Measurements from ENCODE around the gene FBXO48. TPM values are rescaled to one million over a fixed set of nuclear protein-coding genes. Genes with fewer than 3 reads are reported as not detected.

FBXO48 gene
- total RNA-seq, 2 donors from 2014 or later, result 0.41 to 0.56 TPM

- H3K27me3 ChIP-seq (replicated peaks; ENCODE audit: insufficient read depth), result no peaks in the 10 kb centered on the region
- H3K4me3 ChIP-seq, result no peak overlapping the region
- peaks cover 9 to 32% of the 10 kb centered on the region in 2 donors for H3K4me1 ChIP-seq (ENCODE audit: control insufficient read depth in 1 of 2, low read depth in 2 of 2)
- H3K9me3 ChIP-seq, result no peaks in the 10 kb centered on the region
- H3K27ac ChIP-seq, result peak overlapping the region in 1 of 2 donors; percentile 17
- no peaks in the 10 kb centered on the region for H3K36me3 ChIP-seq
- TF ChIP-seq CTCF (IDR thresholded peaks at IDR 0.05), result no peak
- ATAC-seq (ENCODE audit: insufficient number of reproducible peaks, low FRiP score, low read depth), result no peak
- no peak for DNase-seq (ENCODE audit: low spot score)
Measured at GRCh38 chr2:68431316-68431972, 35.6 kb downstream of the FBXO48 start.

DNA sequence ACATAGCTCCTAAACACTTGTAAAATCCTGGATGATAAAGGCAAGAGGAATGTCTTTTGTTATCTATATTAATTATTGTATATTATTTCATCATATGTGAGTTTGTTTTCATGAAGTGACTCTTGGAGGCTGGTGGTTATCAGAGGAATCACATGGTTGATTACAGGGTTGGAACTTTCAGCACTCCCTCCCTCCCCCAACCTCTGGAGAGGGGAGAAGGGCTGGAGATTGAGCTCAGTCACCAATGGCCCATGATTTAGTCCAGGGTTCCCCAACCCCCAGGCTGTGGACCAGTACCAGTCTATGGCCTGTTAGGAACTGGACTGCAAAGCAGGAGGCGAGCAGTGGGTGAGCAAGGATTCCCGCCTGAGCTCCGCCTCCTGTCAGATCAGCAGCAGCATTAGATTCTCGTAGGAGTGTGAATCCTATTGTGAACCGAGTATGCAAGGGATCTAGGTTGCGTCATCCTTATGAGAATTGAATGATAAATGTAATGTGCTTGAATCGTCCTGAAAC is 37.7 kb downstream of the FBXO48 start:
- H3K4me1 ChIP-seq (ENCODE audit: control insufficient read depth in 1 of 2, low read depth in 2 of 2), result peaks cover 0 to 14% of the 10 kb centered on the region in 2 donors
- H3K9me3 ChIP-seq, result no peaks in the 10 kb centered on the region
- no peak for TF ChIP-seq CTCF (IDR thresholded peaks at IDR 0.05)
- H3K4me3 ChIP-seq, result no peak overlapping the region
- no peaks in the 10 kb centered on the region for H3K36me3 ChIP-seq
- ATAC-seq (ENCODE audit: insufficient number of reproducible peaks, low FRiP score, low read depth) (no peak), DNase-seq (ENCODE audit: low spot score) (no peak)
- no peaks in the 10 kb centered on the region for H3K27me3 ChIP-seq (replicated peaks; ENCODE audit: insufficient read depth)
- no peak overlapping the region for H3K27ac ChIP-seq

DNA sequence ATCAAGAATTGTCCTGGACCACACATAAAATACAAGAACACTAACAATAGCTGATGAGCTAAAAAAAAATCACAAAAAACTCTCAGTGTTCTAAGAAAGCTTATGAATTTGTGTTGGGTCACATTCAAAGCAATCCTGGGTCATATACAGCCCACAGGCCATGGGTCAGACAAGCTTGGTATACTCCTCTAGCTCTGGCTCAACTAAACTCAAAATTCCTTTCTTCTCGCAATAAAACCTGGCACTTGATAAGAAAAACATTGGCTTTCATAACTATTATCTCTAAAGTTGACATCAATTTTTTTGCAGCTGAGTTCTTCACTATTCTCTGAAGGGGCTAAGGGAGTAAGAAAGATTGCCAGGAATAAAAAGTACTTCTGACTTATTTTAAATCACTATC is 38.3 kb downstream of the FBXO48 start:
- H3K36me3 ChIP-seq, result no peaks in the 10 kb centered on the region
- DNase-seq (ENCODE audit: low spot score), result no peak
- H3K9me3 ChIP-seq, result no peaks in the 10 kb centered on the region
- no peaks in the 10 kb centered on the region for H3K27me3 ChIP-seq (replicated peaks; ENCODE audit: insufficient read depth)
- H3K27ac ChIP-seq, result no peak overlapping the region
- H3K4me1 ChIP-seq (ENCODE audit: control insufficient read depth in 1 of 2, low read depth in 2 of 2), result peaks cover 0 to 14% of the 10 kb centered on the region in 2 donors
- ATAC-seq (ENCODE audit: insufficient number of reproducible peaks, low FRiP score, low read depth), result no peak
- no peak for TF ChIP-seq CTCF (IDR thresholded peaks at IDR 0.05)
- no peak overlapping the region for H3K4me3 ChIP-seq

GRCh38 chr2:68428126-68428525 is 39.0 kb downstream of the FBXO48 start:
- H3K9me3 ChIP-seq, result no peaks in the 10 kb centered on the region
- H3K27me3 ChIP-seq (replicated peaks; ENCODE audit: insufficient read depth), result no peaks in the 10 kb centered on the region
- no peak for DNase-seq (ENCODE audit: low spot score)
- no peaks in the 10 kb centered on the region for H3K36me3 ChIP-seq
- no peak overlapping the region for H3K27ac ChIP-seq
- peaks cover 0 to 14% of the 10 kb centered on the region in 2 donors for H3K4me1 ChIP-seq (ENCODE audit: control insufficient read depth in 1 of 2, low read depth in 2 of 2)
- no peak overlapping the region for H3K4me3 ChIP-seq
- no peak for ATAC-seq (ENCODE audit: insufficient number of reproducible peaks, low FRiP score, low read depth)
- no peak for TF ChIP-seq CTCF (IDR thresholded peaks at IDR 0.05)

DNA sequence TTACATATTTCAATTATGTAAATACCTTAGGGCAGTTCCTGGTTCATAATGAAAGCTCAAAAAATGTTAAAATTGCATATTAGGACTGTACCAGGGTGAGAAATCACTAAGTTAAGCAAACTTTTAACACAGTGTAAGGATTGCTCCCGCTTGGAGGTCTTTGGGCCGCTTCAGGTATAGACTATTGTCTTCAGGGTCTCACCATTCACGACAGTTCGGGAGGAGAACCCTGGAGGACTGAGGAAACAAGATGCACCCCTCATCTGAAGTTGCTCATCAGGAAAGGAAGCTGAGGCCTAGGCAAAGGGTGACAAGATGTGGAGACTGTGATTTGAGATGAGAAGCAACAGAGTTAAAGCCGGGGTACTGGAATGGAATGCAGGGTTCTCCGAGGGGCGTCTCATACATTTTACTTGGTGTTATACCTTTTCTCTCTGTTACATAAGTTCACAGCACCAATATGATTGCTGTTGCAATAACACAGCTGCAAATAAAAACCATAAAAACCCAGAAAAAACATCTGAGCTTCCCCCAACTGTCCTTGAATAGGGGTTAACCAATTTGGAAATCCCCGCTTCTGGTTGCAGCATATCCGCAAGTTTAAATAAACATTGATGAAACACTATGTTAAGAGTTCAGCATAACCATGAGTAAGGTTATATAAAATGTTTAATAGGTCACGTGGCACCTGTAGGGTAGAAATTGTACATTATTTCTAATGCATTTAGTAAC is 40.1 kb downstream of the FBXO48 start:
- Histone ChIP-seq H3K27me3 (replicated peaks; ENCODE audit: insufficient read depth) (no peaks in the 10 kb centered on the region), H3K4me3 (no peak overlapping the region), H3K4me1 (ENCODE audit: control insufficient read depth in 1 of 2, low read depth in 2 of 2) (peaks cover 0 to 10% of the 10 kb centered on the region in 2 donors), H3K27ac (no peak overlapping the region), H3K36me3 (no peaks in the 10 kb centered on the region), H3K9me3 (no peaks in the 10 kb centered on the region)
- no peak for ATAC-seq (ENCODE audit: insufficient number of reproducible peaks, low FRiP score, low read depth)
- no peak for DNase-seq (ENCODE audit: low spot score)
- TF ChIP-seq CTCF (IDR thresholded peaks at IDR 0.05), result no peak

Data from thoracic aorta (tissue), 2 donors.